ENCODE data around the gene ZC3H7A. TPM values are rescaled to one million over a fixed set of nuclear protein-coding genes. Genes with fewer than 3 reads are reported as not detected.
"Not testable (repeated sequence)": the region's sequence is repeated elsewhere in the genome, so short reads cannot be mapped to it uniquely, and the experiment has no call there.

Gene ZC3H7A
- total RNA-seq, 2 experiments from 2014 or later, result 58.9 TPM

- no peak overlapping the region for H3K4me3 Mint-ChIP-seq
- H3K27ac Mint-ChIP-seq, result no peak overlapping the region
- peaks cover 2% of the 10 kb centered on the region for H3K27me3 Mint-ChIP-seq (ENCODE audit: low read depth)
- H3K36me3 Mint-ChIP-seq (ENCODE audit: low read depth), result no peaks in the 10 kb centered on the region
- ATAC-seq (no peak), DNase-seq (no peak)
- ChIA-PET CTCF (no interaction called here), POLR2A (no interaction called here)
- H3K9me3 Mint-ChIP-seq (ENCODE audit: insufficient read depth), result no peaks in the 10 kb centered on the region
- H3K4me1 Mint-ChIP-seq (ENCODE audit: low read depth), result no peaks in the 10 kb centered on the region
Observed at GRCh38 chr16:11824362-11824761, 27.3 kb upstream of the ZC3H7A start.

GRCh38 chr16:11823645-11824044, 26.6 kb upstream of the ZC3H7A start:
- H3K27me3 Mint-ChIP-seq (ENCODE audit: low read depth); DNase-seq; H3K36me3 Mint-ChIP-seq (ENCODE audit: low read depth); H3K27ac Mint-ChIP-seq; H3K4me3 Mint-ChIP-seq; CTCF ChIA-PET; POLR2A ChIA-PET; H3K4me1 Mint-ChIP-seq (ENCODE audit: low read depth); H3K9me3 Mint-ChIP-seq (ENCODE audit: insufficient read depth); ATAC-seq: not testable (repeated sequence)

GRCh38 chr16:11819798-11820197, 22.7 kb upstream of the ZC3H7A start:
- ATAC-seq (no peak), DNase-seq (no peak)
- Mint-ChIP-seq H3K27ac (no peak overlapping the region), H3K36me3 (ENCODE audit: low read depth) (no peaks in the 10 kb centered on the region), H3K4me1 (ENCODE audit: low read depth) (no peaks in the 10 kb centered on the region), H3K27me3 (ENCODE audit: low read depth) (no peaks in the 10 kb centered on the region), H3K4me3 (no peak overlapping the region), H3K9me3 (ENCODE audit: insufficient read depth) (no peaks in the 10 kb centered on the region)
- ChIA-PET CTCF (no interaction called here), POLR2A (no interaction called here)

- H3K36me3 Mint-ChIP-seq (ENCODE audit: low read depth); H3K27ac Mint-ChIP-seq; POLR2A ChIA-PET; H3K27me3 Mint-ChIP-seq (ENCODE audit: low read depth); ATAC-seq; H3K4me1 Mint-ChIP-seq (ENCODE audit: low read depth); CTCF ChIA-PET; H3K4me3 Mint-ChIP-seq; H3K9me3 Mint-ChIP-seq (ENCODE audit: insufficient read depth); DNase-seq: not testable (repeated sequence)
Observed at GRCh38 chr16:11818970-11819369, 21.9 kb upstream of the ZC3H7A start.

- H3K4me3 Mint-ChIP-seq, result no peak overlapping the region
- CTCF ChIA-PET, result interaction anchor here (1.4 kb wide), 1 partner anchor 284 kb away, joined by 5 read pairs; no protein-coding TSS in a partner anchor
- no peaks in the 10 kb centered on the region for H3K9me3 Mint-ChIP-seq (ENCODE audit: insufficient read depth)
- DNase-seq (no peak), ATAC-seq (no peak)
- no peaks in the 10 kb centered on the region for H3K27me3 Mint-ChIP-seq (ENCODE audit: low read depth)
- no peaks in the 10 kb centered on the region for H3K36me3 Mint-ChIP-seq (ENCODE audit: low read depth)
- POLR2A ChIA-PET, result interaction anchor here (0.7 kb wide), 1 partner anchor 78 kb away, joined by 6 read pairs; no protein-coding TSS in a partner anchor
- H3K4me1 Mint-ChIP-seq (ENCODE audit: low read depth), result peaks cover 5% of the 10 kb centered on the region
- H3K27ac Mint-ChIP-seq, result no peak overlapping the region
Observed at GRCh38 chr16:11816123-11816522, 19.1 kb upstream of the ZC3H7A start.

- H3K4me3 Mint-ChIP-seq, DNase-seq: not testable (repeated sequence)
- CTCF ChIA-PET, result interaction anchor here (0.6 to 1.4 kb wide), 3 partner anchors 17 to 283 kb away, joined by 3 to 5 read pairs (median 3); no protein-coding TSS in a partner anchor
Observed at GRCh38 chr16:11814800-11815199, 17.7 kb upstream of the ZC3H7A start.

GRCh38 chr16:11806721-11807120, 9.7 kb upstream of the ZC3H7A start:
- ATAC-seq (no peak), DNase-seq (no peak)
- Mint-ChIP-seq H3K36me3 (ENCODE audit: low read depth) (no peaks in the 10 kb centered on the region), H3K27ac (no peak overlapping the region), H3K27me3 (ENCODE audit: low read depth) (peaks cover 3% of the 10 kb centered on the region), H3K9me3 (ENCODE audit: insufficient read depth) (no peaks in the 10 kb centered on the region), H3K4me3 (no peak overlapping the region), H3K4me1 (ENCODE audit: low read depth) (peaks cover 9% of the 10 kb centered on the region)
- ChIA-PET CTCF (interaction anchor here (2.1 kb wide), 1 partner anchor 9 kb away, joined by 11 read pairs; the partner anchor contains the start of gene ZC3H7A), POLR2A (interaction anchor here (0.8 to 1.3 kb wide), 2 partner anchors 9 to 15 kb away, joined by 3 to 6 read pairs; partner anchors contain the start of gene ZC3H7A)

More at GRCh38 chr16:11814800-11815199, 17.7 kb upstream of the ZC3H7A start:
- ATAC-seq; H3K27ac Mint-ChIP-seq; H3K9me3 Mint-ChIP-seq (ENCODE audit: insufficient read depth); H3K27me3 Mint-ChIP-seq (ENCODE audit: low read depth); H3K36me3 Mint-ChIP-seq (ENCODE audit: low read depth): not testable (repeated sequence)
- H3K4me1 Mint-ChIP-seq (ENCODE audit: low read depth), result peaks cover 13% of the 10 kb centered on the region
- POLR2A ChIA-PET, result interaction anchor here (0.6 kb wide), 1 partner anchor 101 kb away, joined by 3 read pairs; no protein-coding TSS in a partner anchor

GRCh38 chr16:11805556-11805955, 8.5 kb upstream of the ZC3H7A start:
- Mint-ChIP-seq H3K9me3 (ENCODE audit: insufficient read depth) (no peaks in the 10 kb centered on the region), H3K27me3 (ENCODE audit: low read depth) (peaks cover 3% of the 10 kb centered on the region), H3K27ac (no peak overlapping the region), H3K4me3 (no peak overlapping the region), H3K4me1 (ENCODE audit: low read depth) (peaks cover 14% of the 10 kb centered on the region), H3K36me3 (ENCODE audit: low read depth) (no peaks in the 10 kb centered on the region)
- ATAC-seq, result no peak
- DNase-seq, result no peak
- POLR2A ChIA-PET, result no interaction called here
- CTCF ChIA-PET, result no interaction called here

GRCh38 chr16:11801481-11802021, 4.5 kb upstream of the ZC3H7A start:
- ATAC-seq (no peak), DNase-seq (no peak)
- H3K4me1 Mint-ChIP-seq (ENCODE audit: low read depth), result peaks cover 36% of the 10 kb centered on the region
- CTCF ChIA-PET, result no interaction called here
- H3K27me3 Mint-ChIP-seq (ENCODE audit: low read depth), result peaks cover 3% of the 10 kb centered on the region
- peaks cover 5% of the 10 kb centered on the region for H3K36me3 Mint-ChIP-seq (ENCODE audit: low read depth)
- H3K27ac Mint-ChIP-seq, result no peak overlapping the region
- no peak overlapping the region for H3K4me3 Mint-ChIP-seq
- no peaks in the 10 kb centered on the region for H3K9me3 Mint-ChIP-seq (ENCODE audit: insufficient read depth)
- POLR2A ChIA-PET, result no interaction called here

GRCh38 chr16:11800382-11800718, 3.3 kb upstream of the ZC3H7A start:
- Mint-ChIP-seq H3K36me3 (ENCODE audit: low read depth) (peaks cover 13% of the 10 kb centered on the region), H3K27ac (peak overlapping the region; percentile 62), H3K4me3 (no peak overlapping the region), H3K9me3 (ENCODE audit: insufficient read depth) (no peaks in the 10 kb centered on the region), H3K27me3 (ENCODE audit: low read depth) (no peaks in the 10 kb centered on the region), H3K4me1 (ENCODE audit: low read depth) (peaks cover 44% of the 10 kb centered on the region)
- no peak for DNase-seq
- ATAC-seq, result no peak
- ChIA-PET CTCF (interaction anchor here (1.6 to 5.8 kb wide), 2 partner anchors 9 to 16 kb away, joined by 6 to 124 read pairs; no protein-coding TSS in a partner anchor), POLR2A (interaction anchor here (5.1 to 9.5 kb wide), 2 partner anchors 16 to 58 kb away, joined by 28 to 149 read pairs; partner anchors contain the start of gene TXNDC11)

- DNase-seq (no peak), ATAC-seq (no peak)
- Mint-ChIP-seq H3K4me1 (ENCODE audit: low read depth) (peaks cover 50% of the 10 kb centered on the region), H3K36me3 (ENCODE audit: low read depth) (peaks cover 18% of the 10 kb centered on the region), H3K9me3 (ENCODE audit: insufficient read depth) (no peaks in the 10 kb centered on the region), H3K27ac (peak overlapping the region; percentile 62), H3K27me3 (ENCODE audit: low read depth) (no peaks in the 10 kb centered on the region), H3K4me3 (peak overlapping the region; percentile 39)
- POLR2A ChIA-PET, result interaction anchor here (5.1 to 9.5 kb wide), 2 partner anchors 15 to 57 kb away, joined by 28 to 149 read pairs; partner anchors contain the start of gene TXNDC11
- CTCF ChIA-PET, result interaction anchor here (0.6 to 5.8 kb wide), 4 partner anchors 8 to 373 kb away, joined by 3 to 124 read pairs (median 6); no protein-coding TSS in a partner anchor
Observed at GRCh38 chr16:11799509-11800381, 2.7 kb upstream of the ZC3H7A start.

GRCh38 chr16:11799017-11799381, 1.9 kb upstream of the ZC3H7A start:
- ChIA-PET POLR2A (interaction anchor here (1.1 to 9.5 kb wide), 3 partner anchors 14 to 56 kb away, joined by 3 to 149 read pairs (median 28); partner anchors contain the start of gene TXNDC11), CTCF (interaction anchor here (1.4 to 5.8 kb wide), 6 partner anchors 15 to 849 kb away, joined by 3 to 124 read pairs (median 10); partner anchors contain the start of gene TXNDC11)
- Mint-ChIP-seq H3K4me3 (peak overlapping the region; percentile 95), H3K4me1 (ENCODE audit: low read depth) (peaks cover 57% of the 10 kb centered on the region), H3K36me3 (ENCODE audit: low read depth) (peaks cover 26% of the 10 kb centered on the region), H3K27ac (peak overlapping the region; percentile 98), H3K27me3 (ENCODE audit: low read depth) (no peaks in the 10 kb centered on the region), H3K9me3 (ENCODE audit: insufficient read depth) (no peaks in the 10 kb centered on the region)
- DNase-seq, result no peak
- no peak for ATAC-seq

All from activated CD8-positive, alpha-beta T cell treated with anti-CD3 and anti-CD28 coated beads, Interleukin-2, amount 10 ng/mL, durations not matched to agents 7 days and 5 days (primary cell).